Lower leg skin (tissue), 4 donors: ENCODE results near the gene SYNE2. TPM values are rescaled to one million over a fixed set of nuclear protein-coding genes. Genes with fewer than 3 reads are reported as not detected.

Source experiments
- DNase-seq, 2 donors: peaks; one replicate each; pipeline ENCODE4 v3.0.0-alpha.2; 2019; ENCODE audit warnings: low spot score in 2 of 2
- H3K4me3 ChIP-seq: fragments of 200-600 bp; sonication (generic); 2 replicates; pipeline ENCODE4 v1.5.1; 2017; ENCODE audit warnings: mild to moderate bottlenecking, low read depth; ENCODE audit not compliant: poor library complexity, severe bottlenecking
- CTCF ChIP-seq, 3 donors: fragments of 450-650 bp; IDR thresholded peaks; one replicate each; pipeline ENCODE4 v1.5.1; 2016; ENCODE audit warnings: antibody characterized with exemption in 3 of 3, mild to moderate bottlenecking in 3 of 3, moderate library complexity in 2 of 3
- POLR2A ChIP-seq, 2 donors: fragments of 450-650 bp; IDR thresholded peaks; one replicate each; pipeline ENCODE4 v1.6.1; 2016 to 2017; ENCODE audit warnings: antibody characterized with exemption in 2 of 2, mild to moderate bottlenecking in 1 of 2, moderate library complexity in 1 of 2
- WGBS, 2 donors: methylation state at CpG; one replicate each; pipeline ENCODE4 v1.1.5; 2018; 5-methylcytosine and 5-hydroxymethylcytosine counted together
- intact Hi-C: fragments of 100-400 bp; cut with DNase I; formaldehyde crosslinking; loops from one replicate; pipeline ENCODE4 v1.15.0; 2023; ENCODE audit warnings: low total_unique reads
- total RNA-seq, 4 donors: library from RNA; depleted of rRNA; stranded (reverse); fragments of >200 nt; gene quantifications; one replicate each; pipeline ENCODE4 v1.1.0, GENCODE V29; 2016

The SYNE2 gene
- total RNA-seq, 4 donors from 2014 or later, result 200 to 479 (median 232) TPM

- intact Hi-C loops, result no loop called here
- 38 to 45% methylated on average over 3 of the region's 3 CpGs for WGBS, 2 donors
These were observed 21.4 kb downstream of the SYNE2 start for GRCh38 chr14:63874223-63874622.

GRCh38 chr14:63875311-63875710 is 22.5 kb downstream of the SYNE2 start:
- no peak for TF ChIP-seq POLR2A (IDR thresholded peaks at IDR 0.05)
- no peak for TF ChIP-seq CTCF (IDR thresholded peaks at IDR 0.05)
- intact Hi-C loops, result no loop called here
- DNase-seq, result no peak
- 32 to 37% methylated on average over 2 of the region's 2 CpGs for WGBS, 2 donors
- H3K4me3 ChIP-seq, result no peak overlapping the region

More at GRCh38 chr14:63874223-63874622, 21.4 kb downstream of the SYNE2 start:
- no peak overlapping the region for H3K4me3 ChIP-seq
- DNase-seq, result no peak
- no peak for TF ChIP-seq CTCF (IDR thresholded peaks at IDR 0.05)
- TF ChIP-seq POLR2A (IDR thresholded peaks at IDR 0.05), result no peak

GRCh38 chr14:63877550-63877939 is 24.7 kb downstream of the SYNE2 start:
- DNase-seq, result no peak
- intact Hi-C loops, result no loop called here
- 60 to 83% methylated on average over 3 of the region's 3 CpGs for WGBS, 2 donors
- TF ChIP-seq CTCF (IDR thresholded peaks at IDR 0.05), result no peak
- TF ChIP-seq POLR2A (IDR thresholded peaks at IDR 0.05), result no peak
- H3K4me3 ChIP-seq, result no peak overlapping the region

GRCh38 chr14:63878052-63878451 is 25.2 kb downstream of the SYNE2 start:
- intact Hi-C loops, result no loop called here
- WGBS, 2 donors, result 59 to 76% methylated on average over 3 of the region's 3 CpGs

GRCh38 chr14:63878792-63879191 is 26.0 kb downstream of the SYNE2 start:
- TF ChIP-seq CTCF (IDR thresholded peaks at IDR 0.05) (no peak), POLR2A (IDR thresholded peaks at IDR 0.05) (no peak)
- intact Hi-C loops, result no loop called here
- WGBS, 2 donors, result 95 to 99% methylated on average over 4 of the region's 4 CpGs
- no peak overlapping the region for H3K4me3 ChIP-seq
- DNase-seq, result no peak

More at GRCh38 chr14:63878052-63878451, 25.2 kb downstream of the SYNE2 start:
- TF ChIP-seq POLR2A (IDR thresholded peaks at IDR 0.05), result no peak
- no peak overlapping the region for H3K4me3 ChIP-seq
- no peak for DNase-seq

- no peak for DNase-seq
- 65 to 74% methylated on average over 5 of the region's 5 CpGs for WGBS, 2 donors
- TF ChIP-seq CTCF (IDR thresholded peaks at IDR 0.05), result no peak
- TF ChIP-seq POLR2A (IDR thresholded peaks at IDR 0.05), result no peak
- intact Hi-C loops, result no loop called here
- H3K4me3 ChIP-seq, result no peak overlapping the region
These were observed 29.1 kb downstream of the SYNE2 start for GRCh38 chr14:63881926-63882325.
